IPS-18c (cell line): Measurements from ENCODE around the gene MPZL1.

Experiments
- H3K4me3 ChIP-seq: 2 replicates; pipeline ENCODE4 v1.7.0; 2013; ENCODE audit warnings: low read depth, mild to moderate bottlenecking, low read length, moderate library complexity; ENCODE audit not compliant: insufficient read depth
- H3K9me3 ChIP-seq: one replicate; pipeline ENCODE4 v1.6.1; 2013; ENCODE audit warnings: mild to moderate bottlenecking, low read length, moderate library complexity; ENCODE audit not compliant: control insufficient read depth, insufficient read depth

The MPZL1 gene

GRCh38 chr1:167756730-167757405 lies 35.1 kb downstream of the MPZL1 start:
- Histone ChIP-seq H3K4me3 (no peak overlapping the region), H3K9me3 (no peaks in the 10 kb centered on the region)

GRCh38 chr1:167757433-167758309 lies 35.9 kb downstream of the MPZL1 start:
- Histone ChIP-seq H3K9me3 (no peaks in the 10 kb centered on the region), H3K4me3 (no peak overlapping the region)

GRCh38 chr1:167761400-167761799 lies 39.6 kb downstream of the MPZL1 start:
- H3K9me3 ChIP-seq, result no peaks in the 10 kb centered on the region
- no peak overlapping the region for H3K4me3 ChIP-seq

GRCh38 chr1:167762061-167762746 lies 40.4 kb downstream of the MPZL1 start:
- H3K4me3 ChIP-seq, result no peak overlapping the region
- no peaks in the 10 kb centered on the region for H3K9me3 ChIP-seq

- no peaks in the 10 kb centered on the region for H3K9me3 ChIP-seq
- H3K4me3 ChIP-seq, result no peak overlapping the region
Observed at GRCh38 chr1:167763525-167764220, 41.9 kb downstream of the MPZL1 start.

GRCh38 chr1:167764458-167765330 lies 42.9 kb downstream of the MPZL1 start:
- Histone ChIP-seq H3K4me3 (no peak overlapping the region), H3K9me3 (no peaks in the 10 kb centered on the region)

- Histone ChIP-seq H3K9me3 (no peaks in the 10 kb centered on the region), H3K4me3 (no peak overlapping the region)
Observed at GRCh38 chr1:167765496-167765895, 43.7 kb downstream of the MPZL1 start.

GRCh38 chr1:167766538-167766937 lies 44.8 kb downstream of the MPZL1 start:
- no peak overlapping the region for H3K4me3 ChIP-seq

GRCh38 chr1:167767761-167768160 lies 46.0 kb downstream of the MPZL1 start:
- Histone ChIP-seq H3K9me3 (no peaks in the 10 kb centered on the region), H3K4me3 (no peak overlapping the region)

More at GRCh38 chr1:167766538-167766937, 44.8 kb downstream of the MPZL1 start:
- H3K9me3 ChIP-seq, result no peaks in the 10 kb centered on the region

GRCh38 chr1:167770127-167770526 lies 48.3 kb downstream of the MPZL1 start:
- no peaks in the 10 kb centered on the region for H3K9me3 ChIP-seq
- no peak overlapping the region for H3K4me3 ChIP-seq

- no peak overlapping the region for H3K4me3 ChIP-seq
Observed at GRCh38 chr1:167772436-167772835, 50.7 kb downstream of the MPZL1 start.

GRCh38 chr1:167773516-167773915 lies 51.7 kb downstream of the MPZL1 start:
- H3K4me3 ChIP-seq, result no peak overlapping the region
- no peaks in the 10 kb centered on the region for H3K9me3 ChIP-seq

More at GRCh38 chr1:167772436-167772835, 50.7 kb downstream of the MPZL1 start:
- H3K9me3 ChIP-seq, result no peaks in the 10 kb centered on the region

GRCh38 chr1:167774710-167775109 lies 52.9 kb downstream of the MPZL1 start:
- H3K9me3 ChIP-seq, result no peaks in the 10 kb centered on the region
- no peak overlapping the region for H3K4me3 ChIP-seq

GRCh38 chr1:167775178-167775577 lies 53.4 kb downstream of the MPZL1 start:
- no peaks in the 10 kb centered on the region for H3K9me3 ChIP-seq

GRCh38 chr1:167776151-167776550 lies 54.4 kb downstream of the MPZL1 start:
- no peaks in the 10 kb centered on the region for H3K9me3 ChIP-seq
- no peak overlapping the region for H3K4me3 ChIP-seq

More at GRCh38 chr1:167775178-167775577, 53.4 kb downstream of the MPZL1 start:
- H3K4me3 ChIP-seq, result no peak overlapping the region

GRCh38 chr1:167776616-167777268 lies 55.0 kb downstream of the MPZL1 start:
- no peaks in the 10 kb centered on the region for H3K9me3 ChIP-seq

More at GRCh38 chr1:167776616-167777268, 55.0 kb downstream of the MPZL1 start:
- no peak overlapping the region for H3K4me3 ChIP-seq
